Upper lobe of left lung (tissue), 4 donors: ENCODE results near the gene KIF27.
"Not testable (repeated sequence)": the region's sequence is repeated elsewhere in the genome, so short reads cannot be mapped to it uniquely, and the experiment has no call there.

Source experiments
- POLR2A ChIP-seq, 4 donors: fragments of 450-650 bp; IDR thresholded peaks; one replicate each; pipeline ENCODE4 v1.5.1; 2016 to 2017; ENCODE audit warnings: antibody characterized with exemption in 4 of 4, mild to moderate bottlenecking in 2 of 4
- POLR2AphosphoS5 ChIP-seq, 2 donors: sonication (generic); formaldehyde crosslinking; IDR thresholded peaks; one replicate each; pipeline ENCODE4 v1.5.1; 2017; ENCODE audit warnings: antibody characterized with exemption in 2 of 2
- TF ChIP-seq, protein P1 (sequence below), 6 experiments: fragments of 450-650 bp in 4 of 6; fragments of 200-600 bp in 2 of 6; sonication (generic) in 2 of 6; IDR thresholded peaks; one replicate each; pipeline ENCODE4 v1.5.1; 2016 to 2019; ENCODE audit warnings: antibody characterized with exemption in 6 of 6

DNA sequence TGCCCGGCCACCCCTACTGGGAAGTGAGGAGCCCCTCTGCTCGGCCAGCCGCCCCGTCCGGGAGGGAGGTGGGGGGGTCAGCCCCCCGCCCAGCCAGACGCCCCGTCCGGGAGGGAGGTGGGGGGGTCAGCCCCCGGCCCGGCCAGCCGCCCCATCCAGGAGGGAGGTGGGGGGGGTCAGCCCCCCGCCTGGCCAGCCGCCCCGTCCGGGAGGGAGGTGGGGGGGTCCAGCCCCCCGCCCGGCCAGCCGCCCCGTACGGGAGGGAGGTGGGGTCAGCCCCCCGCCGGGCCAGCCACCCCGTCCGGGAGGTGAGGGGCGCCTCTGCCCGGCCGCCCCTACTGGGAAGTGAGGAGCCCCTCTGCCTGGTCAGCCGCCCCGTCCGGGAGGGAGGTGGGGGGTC lies 116.8 kb downstream of the KIF27 start:
- TF ChIP-seq POLR2A, POLR2AphosphoS5 (IDR thresholded peaks at IDR 0.05): not testable (repeated sequence)
- TF ChIP-seq, protein P1, sequence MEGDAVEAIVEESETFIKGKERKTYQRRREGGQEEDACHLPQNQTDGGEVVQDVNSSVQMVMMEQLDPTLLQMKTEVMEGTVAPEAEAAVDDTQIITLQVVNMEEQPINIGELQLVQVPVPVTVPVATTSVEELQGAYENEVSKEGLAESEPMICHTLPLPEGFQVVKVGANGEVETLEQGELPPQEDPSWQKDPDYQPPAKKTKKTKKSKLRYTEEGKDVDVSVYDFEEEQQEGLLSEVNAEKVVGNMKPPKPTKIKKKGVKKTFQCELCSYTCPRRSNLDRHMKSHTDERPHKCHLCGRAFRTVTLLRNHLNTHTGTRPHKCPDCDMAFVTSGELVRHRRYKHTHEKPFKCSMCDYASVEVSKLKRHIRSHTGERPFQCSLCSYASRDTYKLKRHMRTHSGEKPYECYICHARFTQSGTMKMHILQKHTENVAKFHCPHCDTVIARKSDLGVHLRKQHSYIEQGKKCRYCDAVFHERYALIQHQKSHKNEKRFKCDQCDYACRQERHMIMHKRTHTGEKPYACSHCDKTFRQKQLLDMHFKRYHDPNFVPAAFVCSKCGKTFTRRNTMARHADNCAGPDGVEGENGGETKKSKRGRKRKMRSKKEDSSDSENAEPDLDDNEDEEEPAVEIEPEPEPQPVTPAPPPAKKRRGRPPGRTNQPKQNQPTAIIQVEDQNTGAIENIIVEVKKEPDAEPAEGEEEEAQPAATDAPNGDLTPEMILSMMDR (IDR thresholded peaks at IDR 0.05), result not testable (repeated sequence)
